Esophagus muscularis mucosa (tissue), 4 donors: ENCODE results near the gene FAM209A. TPM values are rescaled to one million over a fixed set of nuclear protein-coding genes. Genes with fewer than 3 reads are reported as not detected.
"Not testable (repeated sequence)": the region's sequence is repeated elsewhere in the genome, so short reads cannot be mapped to it uniquely, and the experiment has no call there.

Source experiments
- DNase-seq: peaks from one replicate; pipeline ENCODE4 v3.0.0-alpha.2; 2017; ENCODE audit errors: extremely low spot score
- H3K27ac ChIP-seq, 4 donors: fragments of 200-600 bp; sonication (generic); replicated peaks in 1 of 4; 1 replicate in 3 of 4; 2 replicates in 1 of 4; pipeline ENCODE4 v1.5.1; 2016 to 2019; ENCODE audit warnings: mild to moderate bottlenecking in 1 of 4
- H3K27me3 ChIP-seq, 4 donors: fragments of 200-600 bp; sonication (generic); one replicate each; pipeline versions ENCODE4 v1.5.1 to v1.6.0; 2016 to 2019
- H3K36me3 ChIP-seq, 4 donors: fragments of 200-600 bp; sonication (generic); one replicate each; pipeline ENCODE4 v1.5.1; 2016 to 2019
- H3K4me1 ChIP-seq, 4 donors: fragments of 200-600 bp; sonication (generic); one replicate each; pipeline ENCODE4 v1.5.1; 2016 to 2019
- H3K4me3 ChIP-seq, 4 donors: fragments of 200-600 bp; sonication (generic); 1 replicate in 2 of 4; 2 replicates in 2 of 4; pipeline ENCODE4 v1.5.1; 2016 to 2019; ENCODE audit warnings: mild to moderate bottlenecking in 4 of 4, moderate library complexity in 1 of 4
- H3K9me3 ChIP-seq, 4 donors: fragments of 200-600 bp; sonication (generic); 1 replicate in 3 of 4; 2 replicates in 1 of 4; pipeline ENCODE4 v1.5.1; 2016 to 2019
- EP300 ChIP-seq: sonication (generic); formaldehyde crosslinking; IDR thresholded peaks from one replicate; pipeline ENCODE4 v1.6.1; 2017; ENCODE audit warnings: antibody characterized with exemption
- POLR2A ChIP-seq: fragments of 450-650 bp; IDR thresholded peaks from one replicate; pipeline ENCODE4 v1.6.1; 2017; ENCODE audit warnings: antibody characterized with exemption, moderate library complexity, mild to moderate bottlenecking, low read depth
- POLR2AphosphoS5 ChIP-seq, 2 donors: sonication (generic); formaldehyde crosslinking; IDR thresholded peaks; one replicate each; pipeline ENCODE4 v1.6.1; 2017; ENCODE audit warnings: antibody characterized with exemption in 2 of 2
- WGBS: methylation state at CpG from one replicate; pipeline ENCODE4 v1.1.5; 2018; 5-methylcytosine and 5-hydroxymethylcytosine counted together
- intact Hi-C: fragments of 100-400 bp; cut with DNase I; formaldehyde crosslinking; loops from one replicate; pipeline ENCODE4 v1.15.1; 2023
- total RNA-seq, 4 donors: library from RNA; depleted of rRNA; stranded (reverse); fragments of >200 nt; gene quantifications; one replicate each; pipeline versions ENCODE4 v1.1.0 to v1.2.1, GENCODE V29; 2016
- TF ChIP-seq, protein P1 (sequence below), 3 experiments: fragments of 200-600 bp in 2 of 3; fragments of 450-650 bp in 1 of 3; sonication (generic) in 2 of 3; IDR thresholded peaks; one replicate each; pipeline ENCODE4 v1.5.1; 2017 to 2019; ENCODE audit warnings: antibody characterized with exemption in 3 of 3, mild to moderate bottlenecking in 2 of 3, moderate library complexity in 1 of 3

FAM209A gene
- total RNA-seq, 4 donors from 2014 or later = 0.50 TPM; not detected in 3

DNA sequence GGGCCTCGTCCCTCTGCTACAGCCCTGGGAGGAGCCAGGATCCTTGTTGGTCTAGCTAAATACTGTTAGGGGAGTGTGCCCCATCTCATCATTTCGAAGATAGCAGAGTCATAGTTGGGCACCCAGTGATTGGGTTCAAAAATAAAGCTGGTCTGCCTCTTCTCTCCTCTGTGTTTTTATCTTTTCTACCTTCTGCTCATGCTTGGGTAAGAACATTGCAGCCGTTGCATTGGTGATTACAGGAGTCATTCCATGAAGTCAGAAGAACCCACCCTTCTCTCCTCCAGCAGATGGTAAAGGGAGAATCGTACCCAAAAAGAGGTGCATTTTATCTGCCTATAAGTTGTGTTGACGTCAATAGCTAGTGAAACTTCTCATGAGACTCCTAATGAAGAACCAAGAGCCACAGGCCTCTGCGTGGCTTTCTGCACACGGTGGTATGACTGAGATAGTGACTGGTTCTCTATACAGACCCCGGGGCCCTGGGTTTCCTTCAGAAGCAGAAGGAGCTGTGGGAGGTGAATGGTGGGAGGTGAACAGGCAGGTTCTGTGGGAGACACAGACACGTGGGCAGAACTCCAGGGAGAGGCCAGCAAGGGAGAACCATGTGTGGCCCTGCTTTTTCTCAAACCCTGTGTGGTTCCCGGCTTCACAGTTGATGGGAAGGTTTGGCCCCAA lies 5.7 kb upstream of the FAM209A start:
- 96% methylated on average over 10 of the region's 10 CpGs for WGBS
- peaks cover 26 to 56% (median 48%) of the 10 kb centered on the region in 4 donors for H3K36me3 ChIP-seq

DNA sequence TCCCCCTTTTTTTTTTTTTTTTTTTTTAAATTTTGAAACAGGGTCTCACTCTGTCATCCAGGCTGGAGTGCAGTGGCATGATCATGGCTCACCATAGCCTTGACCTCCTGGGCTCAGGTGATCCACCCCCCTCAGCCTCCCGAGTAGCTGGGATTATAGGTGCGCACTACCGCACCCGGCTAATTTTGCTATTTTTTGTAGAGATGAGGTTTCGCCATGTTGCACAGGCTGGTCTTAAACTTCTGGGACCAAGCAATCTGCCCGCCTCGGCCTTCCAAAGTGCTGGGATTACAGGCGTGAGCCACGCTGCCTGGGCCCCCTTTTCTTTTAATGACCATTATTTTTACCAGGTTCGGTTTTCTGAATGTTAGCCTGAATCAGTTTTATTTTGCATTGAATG lies 5.0 kb upstream of the FAM209A start:
- no peak overlapping the region for H3K27ac ChIP-seq
- WGBS = 97% methylated on average over 10 of the region's 10 CpGs
- no peak overlapping the region for H3K4me3 ChIP-seq
- intact Hi-C loops = no loop called here
- H3K4me1 ChIP-seq = peaks cover 3 to 35% (median 31%) of the 10 kb centered on the region in 4 donors
- H3K9me3 ChIP-seq = peaks cover 0 to 23% (median 15%) of the 10 kb centered on the region in 4 donors
- H3K27me3 ChIP-seq = no peaks in the 10 kb centered on the region
- H3K36me3 ChIP-seq = peaks cover 26 to 49% (median 44%) of the 10 kb centered on the region in 4 donors
- no peak for DNase-seq
- TF ChIP-seq EP300 (no peak), POLR2A (no peak), POLR2AphosphoS5 (IDR thresholded peaks at IDR 0.05) (no peak)
- TF ChIP-seq, protein P1, sequence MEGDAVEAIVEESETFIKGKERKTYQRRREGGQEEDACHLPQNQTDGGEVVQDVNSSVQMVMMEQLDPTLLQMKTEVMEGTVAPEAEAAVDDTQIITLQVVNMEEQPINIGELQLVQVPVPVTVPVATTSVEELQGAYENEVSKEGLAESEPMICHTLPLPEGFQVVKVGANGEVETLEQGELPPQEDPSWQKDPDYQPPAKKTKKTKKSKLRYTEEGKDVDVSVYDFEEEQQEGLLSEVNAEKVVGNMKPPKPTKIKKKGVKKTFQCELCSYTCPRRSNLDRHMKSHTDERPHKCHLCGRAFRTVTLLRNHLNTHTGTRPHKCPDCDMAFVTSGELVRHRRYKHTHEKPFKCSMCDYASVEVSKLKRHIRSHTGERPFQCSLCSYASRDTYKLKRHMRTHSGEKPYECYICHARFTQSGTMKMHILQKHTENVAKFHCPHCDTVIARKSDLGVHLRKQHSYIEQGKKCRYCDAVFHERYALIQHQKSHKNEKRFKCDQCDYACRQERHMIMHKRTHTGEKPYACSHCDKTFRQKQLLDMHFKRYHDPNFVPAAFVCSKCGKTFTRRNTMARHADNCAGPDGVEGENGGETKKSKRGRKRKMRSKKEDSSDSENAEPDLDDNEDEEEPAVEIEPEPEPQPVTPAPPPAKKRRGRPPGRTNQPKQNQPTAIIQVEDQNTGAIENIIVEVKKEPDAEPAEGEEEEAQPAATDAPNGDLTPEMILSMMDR (IDR thresholded peaks at IDR 0.05) = no peak

More for the DNA sequence above, 5.7 kb upstream of the FAM209A start:
- intact Hi-C loops = no loop called here
- Histone ChIP-seq H3K9me3 (peaks cover 0 to 23% (median 15%) of the 10 kb centered on the region in 4 donors), H3K4me3 (no peak overlapping the region), H3K27me3 (no peaks in the 10 kb centered on the region), H3K27ac (no peak overlapping the region), H3K4me1 (peaks cover 3 to 38% (median 33%) of the 10 kb centered on the region in 4 donors)
- DNase-seq = no peak
- no peak for TF ChIP-seq POLR2AphosphoS5 (IDR thresholded peaks at IDR 0.05)
- no peak for TF ChIP-seq EP300
- TF ChIP-seq, protein P1 (IDR thresholded peaks at IDR 0.05) = no peak
- TF ChIP-seq POLR2A = no peak

DNA sequence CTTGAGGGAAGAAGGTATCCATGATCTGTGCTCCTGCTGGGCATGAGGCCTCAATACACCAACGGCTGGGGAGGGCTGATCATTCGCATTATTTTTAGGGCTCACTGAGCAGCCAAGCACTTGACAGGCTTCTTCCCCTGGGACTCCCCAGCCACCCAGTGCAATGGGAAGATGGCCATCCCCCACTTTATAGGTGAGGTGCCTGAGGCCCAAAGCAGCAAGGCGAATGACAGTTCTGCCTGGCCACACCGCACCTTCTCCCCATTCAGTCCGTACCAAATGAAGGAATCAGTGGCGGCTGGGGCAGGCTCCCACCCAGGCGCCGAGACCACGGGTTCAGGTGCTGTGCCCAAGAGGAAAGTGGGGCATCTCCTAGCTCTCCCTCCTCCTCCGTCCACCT lies 4.4 kb upstream of the FAM209A start:
- DNase-seq = no peak
- H3K9me3 ChIP-seq = peaks cover 0 to 23% (median 15%) of the 10 kb centered on the region in 4 donors
- H3K36me3 ChIP-seq = peaks cover 26 to 45% (median 43%) of the 10 kb centered on the region in 4 donors
- H3K27ac ChIP-seq = no peak overlapping the region
- WGBS = 98% methylated on average over 10 of the region's 10 CpGs
- no peak overlapping the region for H3K4me3 ChIP-seq
- no peaks in the 10 kb centered on the region for H3K27me3 ChIP-seq
- peaks cover 3 to 29% (median 26%) of the 10 kb centered on the region in 4 donors for H3K4me1 ChIP-seq
- TF ChIP-seq EP300 (no peak), POLR2A (no peak), POLR2AphosphoS5 (IDR thresholded peaks at IDR 0.05) (no peak)
- TF ChIP-seq, protein P1 (IDR thresholded peaks at IDR 0.05) = no peak
- intact Hi-C loops = no loop called here

DNA sequence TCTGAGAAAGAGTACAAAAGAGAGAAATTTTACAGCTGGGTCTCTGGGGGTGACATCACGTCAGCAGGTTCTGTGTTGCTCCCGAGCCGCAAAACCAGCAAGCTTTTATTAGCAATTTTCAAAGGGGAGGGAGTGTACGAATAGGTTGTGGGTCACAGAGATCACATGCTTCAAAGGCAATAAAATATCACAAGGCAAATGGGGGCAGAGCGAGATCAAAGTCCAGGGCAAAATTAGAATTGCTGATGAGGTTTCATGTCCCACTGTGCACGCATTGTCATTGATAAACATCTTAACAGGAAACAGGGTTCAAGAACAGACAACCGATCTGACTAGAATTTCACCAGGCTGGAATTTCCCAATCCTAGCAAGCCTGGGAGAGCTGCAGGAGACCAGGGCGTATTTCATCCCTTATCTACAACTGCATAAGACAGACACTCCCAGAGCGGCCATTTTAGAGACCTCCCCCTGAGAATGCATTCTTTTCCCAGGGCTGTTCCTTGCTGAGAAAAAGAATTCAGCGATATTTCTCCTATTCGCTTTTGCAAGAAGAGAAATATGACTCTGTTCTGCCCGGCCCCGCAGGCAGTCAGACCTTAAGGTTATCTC lies 3.7 kb upstream of the FAM209A start:
- H3K27me3 ChIP-seq, DNase-seq, H3K27ac ChIP-seq, intact Hi-C loops, H3K4me3 ChIP-seq: not testable (repeated sequence)
- Histone ChIP-seq H3K36me3 (peaks cover 26 to 45% (median 43%) of the 10 kb centered on the region in 4 donors), H3K9me3 (peaks cover 0 to 23% (median 15%) of the 10 kb centered on the region in 4 donors), H3K4me1 (peaks cover under 1 to 22% (median 20%) of the 10 kb centered on the region in 4 donors)
- 98% methylated on average over 13 of the region's 13 CpGs for WGBS

- peaks cover 26 to 40% (median 37%) of the 10 kb centered on the region in 4 donors for H3K36me3 ChIP-seq
- 79% methylated on average over 6 of the region's 6 CpGs for WGBS
- TF ChIP-seq POLR2A = no peak
- no peak for TF ChIP-seq POLR2AphosphoS5 (IDR thresholded peaks at IDR 0.05)
- TF ChIP-seq, protein P1 (IDR thresholded peaks at IDR 0.05) = no peak
- TF ChIP-seq EP300 = no peak
- no peak overlapping the region for H3K27ac ChIP-seq
- H3K27me3 ChIP-seq = no peaks in the 10 kb centered on the region
- H3K4me3 ChIP-seq = no peak overlapping the region
- peaks cover 0 to 23% (median 15%) of the 10 kb centered on the region in 4 donors for H3K9me3 ChIP-seq
- peaks cover 0 to 7% (median 5%) of the 10 kb centered on the region in 4 donors for H3K4me1 ChIP-seq
- intact Hi-C loops = no loop called here
- no peak for DNase-seq
Measured at GRCh38 chr20:56522311-56522710, 2.2 kb upstream of the FAM209A start.
